HG02852 (cell line): Measurements from ENCODE around the gene KLF18.
"Not testable (repeated sequence)": the region's sequence is repeated elsewhere in the genome, so short reads cannot be mapped to it uniquely, and the experiment has no call there.

Experiments used
- ATAC-seq: cut with Tn5 transposase; IDR thresholded peaks from one replicate; pipeline ENCODE4 v1.9.1; 2021; ENCODE audit warnings: mild to moderate bottlenecking, moderate library complexity; ENCODE audit not compliant: unreplicated experiment

KLF18 gene

GRCh38 chr1:44141531-44141930 is at the start of gene KLF18:
Gene KLF18 (minus strand): TSS chr1:44141631. CDS start chr1:44141631, 0 bp downstream.
- no peak for ATAC-seq

DNA sequence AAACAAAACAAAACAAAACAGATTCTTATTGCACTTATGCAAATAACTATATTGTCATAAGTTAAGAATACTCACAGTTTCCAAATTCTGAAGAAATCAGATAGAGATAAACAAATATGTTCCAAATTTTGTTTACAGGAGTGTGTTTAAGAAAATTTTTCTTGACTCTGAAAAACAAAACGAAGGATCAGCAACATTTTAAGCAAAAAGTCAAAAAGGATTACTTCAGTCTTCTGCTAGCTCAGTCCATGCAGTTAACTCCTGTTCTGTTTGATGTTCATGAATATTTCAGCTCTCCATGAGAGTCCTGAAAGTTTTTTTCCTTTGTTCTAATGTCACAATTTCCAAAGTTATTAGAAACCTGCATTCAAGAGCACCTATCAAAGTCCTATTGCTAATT is 33.2 kb upstream of the KLF18 start:
- no peak for ATAC-seq

DNA sequence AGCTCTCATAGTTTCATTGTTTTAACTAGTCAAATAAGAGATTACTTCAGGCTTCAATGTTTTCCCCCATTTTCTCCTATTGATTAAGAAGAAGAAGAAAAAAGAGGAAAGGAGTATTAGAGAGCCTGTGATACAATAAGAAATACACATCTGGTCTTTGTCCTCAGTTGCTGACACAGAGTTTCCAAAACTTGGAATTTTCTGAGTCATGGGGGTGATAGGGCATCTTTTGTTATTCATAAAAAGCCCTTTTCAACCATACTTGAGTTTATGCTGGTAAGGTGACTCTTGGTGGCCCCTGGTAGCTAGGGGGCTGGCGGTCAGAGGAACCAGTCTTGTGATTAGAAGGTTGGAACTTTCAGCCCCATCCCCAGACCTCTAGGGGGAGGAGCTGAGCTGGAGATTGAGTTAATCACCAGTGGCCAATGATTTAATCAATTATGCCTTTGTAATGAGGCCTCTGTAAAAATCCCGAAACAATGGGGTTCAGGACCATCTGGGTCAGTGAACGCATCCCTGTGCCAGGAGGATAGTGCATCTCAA is 28.9 kb upstream of the KLF18 start:
- ATAC-seq: no peak

DNA sequence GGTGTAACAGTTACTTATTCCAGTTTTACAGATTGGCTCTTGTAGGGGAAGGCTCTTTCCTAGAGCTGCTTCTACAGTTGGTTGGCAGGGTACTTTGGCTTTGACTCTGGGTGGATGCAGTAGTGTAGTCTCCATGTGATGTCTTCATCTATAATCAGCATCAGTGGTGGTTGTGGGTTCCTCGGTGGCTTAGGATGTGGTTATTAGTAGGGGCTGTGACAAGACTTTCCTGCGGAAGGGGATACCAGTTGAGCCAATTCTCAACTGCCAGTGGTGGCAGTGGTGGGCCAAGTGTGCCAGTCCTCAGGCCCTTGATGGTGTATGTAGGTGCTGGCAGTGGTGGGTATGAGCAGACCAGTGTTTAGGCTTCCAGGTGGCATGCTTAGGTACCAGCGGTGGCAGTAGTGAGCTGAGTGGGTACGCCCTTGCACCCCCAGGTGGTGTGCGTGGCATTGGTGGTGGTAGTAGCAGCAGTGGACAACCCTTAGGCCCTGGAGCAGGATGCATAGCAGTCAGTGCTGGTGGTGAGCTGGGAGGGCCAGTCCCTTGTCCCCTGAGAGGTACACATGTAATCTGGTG is 27.2 kb upstream of the KLF18 start:
- ATAC-seq: no peak

GRCh38 chr1:44161546-44161945 is 20.1 kb upstream of the KLF18 start:
- ATAC-seq: no peak

DNA sequence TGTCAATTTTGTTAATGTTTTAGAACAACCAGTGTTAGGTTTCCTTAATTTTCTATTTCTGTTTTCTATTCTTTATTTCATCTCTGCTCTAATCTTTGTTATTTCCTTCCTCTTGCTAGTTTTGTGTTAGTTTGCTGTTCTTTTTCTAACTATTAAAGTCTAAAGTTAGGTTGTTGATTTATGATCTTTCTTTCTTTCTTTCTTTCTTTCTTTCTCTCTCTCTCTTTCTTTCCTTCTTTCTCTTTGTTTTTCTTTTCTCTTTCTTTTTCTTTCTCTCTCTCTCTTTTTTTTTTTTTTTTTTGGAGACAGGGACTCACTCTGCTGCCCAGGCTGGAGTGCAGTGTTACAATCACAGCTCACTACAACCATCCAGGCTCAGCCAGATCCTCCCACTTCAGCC is 17.4 kb upstream of the KLF18 start:
- no peak for ATAC-seq

DNA sequence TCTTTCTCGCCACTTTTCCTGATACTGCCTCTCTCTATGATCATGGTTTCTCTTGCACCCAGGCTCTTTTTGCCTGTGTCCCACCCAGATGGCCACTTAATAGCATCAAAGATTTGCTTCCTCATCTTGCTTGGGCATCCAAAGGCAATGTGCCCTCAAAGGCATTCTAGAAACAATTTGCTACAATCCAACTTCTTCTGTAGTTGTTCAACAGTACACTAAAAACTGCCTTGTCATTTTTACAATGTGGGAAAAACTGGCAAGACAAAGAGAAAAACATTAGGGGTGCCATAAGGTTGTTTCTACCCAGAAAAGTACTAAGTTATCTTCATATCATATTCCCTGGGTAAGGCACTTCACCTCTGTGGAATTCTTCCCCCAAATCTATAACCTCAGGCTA is 16.5 kb upstream of the KLF18 start:
- ATAC-seq: no peak

DNA sequence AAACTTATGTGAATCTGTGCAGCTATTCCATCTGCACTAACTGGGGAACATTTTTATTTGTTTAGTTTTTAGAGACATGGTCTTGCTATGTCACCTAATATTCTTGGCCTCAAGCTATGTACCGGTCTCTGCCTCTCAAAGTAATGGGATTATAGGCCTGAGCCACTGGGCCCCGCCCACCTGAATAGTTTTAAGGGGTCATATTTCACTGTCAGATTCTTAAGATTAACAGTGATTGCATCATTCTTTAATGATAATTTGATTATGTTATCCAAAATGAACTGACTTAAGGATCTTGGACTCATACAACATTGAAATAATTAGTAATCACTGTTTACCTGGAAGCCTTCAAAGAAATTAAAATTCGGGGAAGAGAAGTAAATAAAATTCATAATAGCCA is 12.6 kb upstream of the KLF18 start:
- ATAC-seq: no peak

DNA sequence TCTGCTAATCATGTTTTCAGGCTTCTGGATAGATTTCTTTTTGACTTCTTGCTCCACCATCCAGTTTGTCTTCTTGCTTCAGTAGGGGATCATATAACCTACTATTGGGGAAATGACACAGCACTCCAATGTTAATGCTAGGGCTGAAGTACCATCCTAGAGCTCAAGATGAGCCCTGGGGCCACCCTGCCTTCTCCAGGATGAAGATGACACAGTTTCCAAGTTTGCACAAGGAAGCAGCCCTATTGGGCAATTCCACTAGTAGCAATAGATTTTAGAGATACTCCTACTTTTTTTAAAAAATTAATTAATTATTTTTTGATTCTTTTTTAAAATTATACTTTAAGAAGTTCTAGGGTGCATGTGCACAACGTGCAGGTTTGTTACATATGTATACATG is 11.3 kb upstream of the KLF18 start:
- no peak for ATAC-seq

- ATAC-seq: no peak
These were observed 10.4 kb upstream of the KLF18 start for GRCh38 chr1:44151808-44152207.

DNA sequence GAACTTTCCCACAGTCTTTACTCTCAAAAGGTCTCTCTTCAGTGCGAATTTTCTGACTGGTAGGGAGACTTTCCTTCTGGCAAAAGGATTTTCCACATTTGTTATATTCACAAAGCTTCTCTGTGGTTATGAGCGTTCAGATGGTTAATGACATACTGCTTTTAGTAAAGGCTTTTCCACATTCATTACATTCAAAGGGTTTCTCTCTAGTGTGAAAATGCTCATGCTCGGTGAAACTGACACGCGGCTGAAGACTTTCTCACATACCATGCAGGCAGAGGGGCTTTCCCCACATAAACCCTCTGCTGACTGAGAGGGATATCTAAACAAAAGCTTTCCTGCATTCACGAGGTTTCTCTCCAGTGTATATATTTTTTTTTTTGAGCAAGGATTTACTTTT is 9.9 kb upstream of the KLF18 start:
- no peak for ATAC-seq

DNA sequence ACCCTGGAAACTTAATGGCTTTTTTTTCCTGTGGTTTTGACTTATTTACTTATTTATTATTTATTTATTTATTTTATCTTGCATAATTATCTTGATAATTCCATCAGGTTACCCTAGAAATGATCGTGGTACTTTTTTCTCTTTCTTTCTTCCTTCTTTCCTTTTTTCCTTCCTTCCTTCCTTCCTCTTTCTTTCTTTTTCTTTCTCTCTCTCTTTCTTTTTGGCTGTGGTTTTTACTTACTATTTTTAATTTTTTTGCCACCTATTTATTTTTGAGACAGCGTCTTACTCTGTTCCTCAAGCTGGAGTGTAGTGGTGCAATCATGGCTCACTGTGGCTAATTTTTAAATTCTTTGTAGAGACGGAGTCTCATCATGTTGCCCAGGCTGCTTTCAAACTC is 6.2 kb upstream of the KLF18 start:
- no peak for ATAC-seq

DNA sequence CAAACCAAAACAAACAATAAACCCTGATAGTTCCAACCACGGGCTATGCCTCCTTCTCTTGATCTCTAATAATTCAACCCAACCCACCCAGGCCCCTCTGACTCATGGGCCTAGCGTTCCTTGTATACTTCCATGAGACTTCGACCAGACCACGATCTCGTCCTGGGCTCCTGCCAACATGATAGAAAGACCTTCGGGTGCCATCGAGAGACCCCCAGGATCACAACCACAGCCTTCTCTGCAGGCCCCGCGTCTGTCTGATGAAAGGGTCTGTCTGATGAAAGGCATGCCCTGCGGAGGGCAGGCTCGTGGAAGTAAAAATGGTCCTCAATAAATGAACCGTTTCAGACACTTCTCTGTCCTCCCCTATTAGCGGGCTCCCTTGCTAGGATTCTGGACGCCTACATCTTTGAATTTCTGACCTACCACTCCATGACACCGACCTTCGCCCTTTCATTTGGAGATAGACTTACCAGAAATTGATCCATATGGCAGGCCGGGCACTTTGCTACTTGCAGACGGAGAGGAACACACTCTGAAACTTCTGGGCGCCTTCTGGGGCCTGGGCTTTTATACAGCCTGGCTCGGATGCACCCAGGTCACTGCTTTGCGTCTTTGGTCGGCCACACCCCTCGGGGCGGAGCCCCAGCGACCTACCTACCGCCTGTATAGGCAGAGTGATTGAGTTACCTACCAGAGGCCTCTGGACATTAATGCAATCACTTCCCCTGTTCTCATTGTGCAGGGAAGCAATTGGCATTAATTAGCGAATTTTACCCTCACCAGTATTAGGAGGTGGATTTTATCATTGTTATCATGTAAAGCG is 5.3 kb upstream of the KLF18 start:
- no peak for ATAC-seq

GRCh38 chr1:44144962-44145756 is 3.7 kb upstream of the KLF18 start:
- ATAC-seq: no peak

DNA sequence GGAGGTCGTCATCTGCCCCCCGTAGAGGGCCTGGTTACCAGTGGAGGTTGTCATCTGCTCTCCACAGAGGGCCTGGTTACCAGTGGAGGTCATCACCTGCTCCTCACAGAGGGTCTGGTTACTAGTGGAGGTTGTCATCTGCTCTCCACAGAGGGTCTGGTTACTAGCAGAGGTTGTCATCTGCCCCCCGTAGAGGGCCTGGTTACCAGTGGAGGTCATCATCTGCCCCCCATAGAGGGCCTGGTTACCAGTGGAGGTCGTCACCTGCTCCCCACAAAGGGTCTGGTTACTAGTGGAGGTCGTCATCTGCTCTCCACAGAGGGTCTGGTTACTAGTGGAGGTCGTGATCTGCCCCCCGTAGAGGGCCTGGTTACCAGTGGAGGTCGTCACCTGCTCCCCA is 1.9 kb downstream of the KLF18 start:
- not testable (repeated sequence) for ATAC-seq

GRCh38 chr1:44138239-44138638 is 3.2 kb downstream of the KLF18 start:
- ATAC-seq: no peak

- ATAC-seq: no peak
These were observed 5.5 kb downstream of the KLF18 start for GRCh38 chr1:44135886-44136285.

GRCh38 chr1:44134071-44134920 is 7.1 kb downstream of the KLF18 start:
- ATAC-seq: no peak

DNA sequence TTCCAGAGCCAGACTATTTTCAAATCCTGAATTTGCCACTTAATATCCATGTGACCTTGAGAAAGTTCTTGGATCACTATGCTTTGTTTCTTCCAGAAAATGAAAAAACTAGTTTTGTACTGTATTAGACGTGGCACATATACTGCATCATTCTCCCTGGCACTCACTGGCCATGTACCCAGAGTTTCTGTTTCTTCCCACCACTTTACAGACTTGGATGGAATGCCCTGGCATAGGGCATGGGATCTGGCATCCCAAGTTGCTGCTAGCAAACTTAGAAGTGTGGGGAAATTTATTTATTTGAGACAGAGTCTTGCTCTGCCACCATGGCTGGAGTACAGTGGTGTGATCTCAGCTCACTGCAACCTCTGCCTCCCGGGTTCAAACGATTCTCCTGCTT is 10.0 kb downstream of the KLF18 start:
- ATAC-seq: no peak

- no peak for ATAC-seq
These were observed 11.6 kb downstream of the KLF18 start for GRCh38 chr1:44129616-44130500.
